H9 (cell line): ENCODE measurements around the gene UBE2Z. TPM values are rescaled to one million over a fixed set of nuclear protein-coding genes. Genes with fewer than 3 reads are reported as not detected.

Experiments used
- DNase-seq: peaks from one replicate; pipeline ENCODE4 v3.0.0-alpha.2; 2017
- H2AFZ ChIP-seq: one replicate; pipeline ENCODE4 v1.6.1; 2013; ENCODE audit warnings: mild to moderate bottlenecking, low read length, control low read depth, moderate library complexity
- H2AK5ac ChIP-seq: 2 replicates; pipeline ENCODE4 v1.6.1; 2013; ENCODE audit warnings: low read length, control low read depth, mixed read lengths; ENCODE audit not compliant: insufficient read length
- H2BK120ac ChIP-seq: one replicate; pipeline ENCODE4 v1.6.1; 2013; ENCODE audit warnings: low read depth, mild to moderate bottlenecking, low read length, control low read depth, inconsistent platforms; ENCODE audit not compliant: poor library complexity, severe bottlenecking
- H2BK12ac ChIP-seq: 2 replicates; pipeline ENCODE4 v1.6.1; 2013; ENCODE audit warnings: low read length, control low read depth, mixed read lengths, low read depth; ENCODE audit not compliant: insufficient read length
- H2BK15ac ChIP-seq: 2 replicates; pipeline ENCODE4 v1.6.1; 2013; ENCODE audit warnings: low read depth, low read length, control low read depth
- H2BK20ac ChIP-seq: one replicate; pipeline ENCODE4 v1.6.1; 2013; ENCODE audit warnings: low read depth, mild to moderate bottlenecking, low read length, control low read depth, inconsistent platforms; ENCODE audit not compliant: poor library complexity, severe bottlenecking
- H2BK5ac ChIP-seq: 2 replicates; pipeline ENCODE4 v1.6.1; 2013; ENCODE audit warnings: low read length, control low read depth, mixed read lengths; ENCODE audit not compliant: insufficient read length
- H3K14ac ChIP-seq: 2 replicates; pipeline ENCODE4 v1.6.1; 2013; ENCODE audit warnings: low read length, control low read depth; ENCODE audit not compliant: insufficient read depth
- H3K18ac ChIP-seq: 2 replicates; pipeline ENCODE4 v1.6.1; 2013; ENCODE audit warnings: low read depth, mild to moderate bottlenecking, mixed read lengths, low read length, control low read depth; ENCODE audit not compliant: insufficient read length
- H3K23ac ChIP-seq: 2 replicates; pipeline ENCODE4 v1.6.1; 2013; ENCODE audit warnings: low read length, control low read depth, mixed read lengths, low read depth; ENCODE audit not compliant: insufficient read length
- H3K23me2 ChIP-seq: 2 replicates; pipeline ENCODE4 v1.6.1; 2013; ENCODE audit warnings: low read depth, mild to moderate bottlenecking, mixed read lengths, low read length, control low read depth; ENCODE audit not compliant: insufficient read length, poor library complexity, severe bottlenecking
- H3K27ac ChIP-seq: 2 replicates; pipeline ENCODE4 v1.5.1; 2013; ENCODE audit warnings: low read length, control low read depth, mixed read lengths, low read depth; ENCODE audit not compliant: insufficient read length
- H3K27me3 ChIP-seq: 2 replicates; pipeline ENCODE4 v1.6.1; 2013; ENCODE audit warnings: low read length, control low read depth, inconsistent platforms; ENCODE audit not compliant: insufficient read depth
- H3K4ac ChIP-seq: 2 replicates; pipeline ENCODE4 v1.6.1; 2013; ENCODE audit warnings: low read depth, mild to moderate bottlenecking, control low read depth, inconsistent platforms, low read length, moderate library complexity
- H3K4me1 ChIP-seq: 2 replicates; pipeline ENCODE4 v1.6.1; 2013; ENCODE audit warnings: low read length, control low read depth, inconsistent platforms; ENCODE audit not compliant: insufficient read depth
- H3K4me2 ChIP-seq: 2 replicates; pipeline ENCODE4 v1.6.1; 2013; ENCODE audit warnings: low read length, control low read depth, mixed read lengths; ENCODE audit not compliant: insufficient read length, insufficient read depth
- H3K56ac ChIP-seq: 2 replicates; pipeline ENCODE4 v1.6.1; 2013; ENCODE audit warnings: low read depth, mild to moderate bottlenecking, mixed read lengths, low read length, control low read depth; ENCODE audit not compliant: insufficient read length
- H3K79me1 ChIP-seq: 2 replicates; pipeline ENCODE4 v1.6.1; 2013; ENCODE audit warnings: low read depth, mild to moderate bottlenecking, moderate library complexity, low read length, control low read depth, inconsistent platforms; ENCODE audit not compliant: insufficient read depth, poor library complexity, severe bottlenecking
- H3K79me2 ChIP-seq: 2 replicates; pipeline ENCODE4 v1.6.1; 2013; ENCODE audit warnings: low read length, control low read depth, inconsistent platforms; ENCODE audit not compliant: insufficient read depth
- H3K9ac ChIP-seq: 2 replicates; pipeline ENCODE4 v1.6.1; 2013; ENCODE audit warnings: low read length, control low read depth, mixed read lengths; ENCODE audit not compliant: insufficient read length; ENCODE audit errors: extremely low read depth
- H3K9me3 ChIP-seq: one replicate; pipeline ENCODE4 v1.6.1; 2013; ENCODE audit warnings: low read depth, low read length, inconsistent platforms; ENCODE audit not compliant: control insufficient read depth
- H3T11ph ChIP-seq: one replicate; pipeline ENCODE4 v1.6.1; 2013; ENCODE audit warnings: mild to moderate bottlenecking, low read length, control low read depth, inconsistent platforms
- H4K20me1 ChIP-seq: one replicate; pipeline ENCODE4 v1.6.1; 2013; ENCODE audit not compliant: control insufficient read depth, insufficient read length, insufficient read depth
- H4K5ac ChIP-seq: 2 replicates; pipeline ENCODE4 v1.6.1; 2013; ENCODE audit warnings: low read depth, mild to moderate bottlenecking, mixed read lengths, low read length, control low read depth; ENCODE audit not compliant: insufficient read length
- H4K8ac ChIP-seq: replicated peaks from 2 replicates; pipeline ENCODE4 v1.6.1; 2013; ENCODE audit warnings: low read length, control low read depth, mixed read lengths, low read depth; ENCODE audit not compliant: insufficient read length
- H4K91ac ChIP-seq: 2 replicates; pipeline ENCODE4 v1.6.1; 2013; ENCODE audit warnings: low read depth, mild to moderate bottlenecking, moderate library complexity, mixed read lengths, low read length, control low read depth; ENCODE audit not compliant: insufficient read length
- H3K27ac Mint-ChIP-seq, 3 experiments: 2 replicates in 2 of 3; 3 replicates in 1 of 3; pipeline ENCODE4 v1.8.0; 2020 to 2021; ENCODE audit warnings: mixed read lengths in 3 of 3, mild to moderate bottlenecking in 1 of 3, moderate library complexity in 1 of 3
- H3K27me3 Mint-ChIP-seq: 2 replicates; pipeline ENCODE4 v1.8.0; 2021; ENCODE audit warnings: low read depth, mild to moderate bottlenecking, moderate library complexity, mixed read lengths
- H3K36me3 Mint-ChIP-seq, 3 experiments: 2 replicates in 2 of 3; 3 replicates in 1 of 3; pipeline ENCODE4 v1.8.0; 2020 to 2021; ENCODE audit warnings: low read depth in 3 of 3, mixed read lengths in 3 of 3; ENCODE audit not compliant: insufficient read depth in 1 of 3
- H3K4me1 Mint-ChIP-seq, 2 experiments: 2 replicates each; pipeline ENCODE4 v1.8.0; 2020; ENCODE audit warnings: mixed read lengths in 2 of 2
- H3K4me3 Mint-ChIP-seq, 2 experiments: 2 replicates in 1 of 2; 3 replicates in 1 of 2; pipeline ENCODE4 v1.8.0; 2020 to 2021; ENCODE audit warnings: mild to moderate bottlenecking in 2 of 2, mixed read lengths in 2 of 2, moderate library complexity in 1 of 2
- H3K9me3 Mint-ChIP-seq, 2 experiments: 2 replicates in 1 of 2; 3 replicates in 1 of 2; pipeline ENCODE4 v1.8.0; 2020; ENCODE audit warnings: mild to moderate bottlenecking in 2 of 2, mixed read lengths in 2 of 2, moderate library complexity in 1 of 2
- WGBS: extraction: QIAGEN DNeasy Blood & Tissue Kit; methylation state at CpG from one replicate; pipeline ENCODE4 v1.1.7; 2013; ENCODE audit warnings: missing lambda C conversion rate, low lambda C conversion rate, mixed read lengths; ENCODE audit not compliant: insufficient read length; ENCODE audit errors: extremely low coverage; 5-methylcytosine and 5-hydroxymethylcytosine counted together
- total RNA-seq: library from RNA; stranded (reverse); gene quantifications from 2 replicates; pipeline ENCODE4 v1.2.1, GENCODE V29; 2021
- TF ChIP-seq, protein P1 (sequence below): fragments of 200-600 bp; sonication (generic); conservative IDR thresholded peaks from 3 replicates; pipeline ENCODE4 v1.8.0; 2021; ENCODE audit warnings: antibody characterized with exemption, mild to moderate bottlenecking

The UBE2Z gene
- total RNA-seq, 1 experiment from 2014 or later = 80.0 TPM

DNA sequence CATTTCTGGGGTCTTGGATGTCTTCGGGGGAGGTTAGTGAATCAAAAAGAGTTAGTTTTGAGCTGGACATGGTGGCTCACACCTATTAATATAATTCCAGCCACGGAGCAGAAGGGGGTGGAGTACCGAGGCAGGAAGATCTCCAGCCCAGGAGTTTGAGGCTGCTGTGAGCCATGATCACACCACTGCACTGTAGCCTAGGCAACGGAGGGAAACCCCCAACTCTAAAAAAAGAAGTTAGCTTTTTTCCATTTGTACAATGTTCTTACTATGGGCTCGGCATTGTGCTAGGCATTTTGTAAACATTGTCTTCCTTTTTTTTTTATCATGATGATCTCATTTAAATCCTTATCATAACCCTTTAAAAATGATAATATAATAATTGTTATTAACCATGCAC is 44.7 kb downstream of the UBE2Z start:
- H4K8ac ChIP-seq = no peak overlapping the region
- no peak overlapping the region for H3T11ph ChIP-seq
- TF ChIP-seq, protein P1, sequence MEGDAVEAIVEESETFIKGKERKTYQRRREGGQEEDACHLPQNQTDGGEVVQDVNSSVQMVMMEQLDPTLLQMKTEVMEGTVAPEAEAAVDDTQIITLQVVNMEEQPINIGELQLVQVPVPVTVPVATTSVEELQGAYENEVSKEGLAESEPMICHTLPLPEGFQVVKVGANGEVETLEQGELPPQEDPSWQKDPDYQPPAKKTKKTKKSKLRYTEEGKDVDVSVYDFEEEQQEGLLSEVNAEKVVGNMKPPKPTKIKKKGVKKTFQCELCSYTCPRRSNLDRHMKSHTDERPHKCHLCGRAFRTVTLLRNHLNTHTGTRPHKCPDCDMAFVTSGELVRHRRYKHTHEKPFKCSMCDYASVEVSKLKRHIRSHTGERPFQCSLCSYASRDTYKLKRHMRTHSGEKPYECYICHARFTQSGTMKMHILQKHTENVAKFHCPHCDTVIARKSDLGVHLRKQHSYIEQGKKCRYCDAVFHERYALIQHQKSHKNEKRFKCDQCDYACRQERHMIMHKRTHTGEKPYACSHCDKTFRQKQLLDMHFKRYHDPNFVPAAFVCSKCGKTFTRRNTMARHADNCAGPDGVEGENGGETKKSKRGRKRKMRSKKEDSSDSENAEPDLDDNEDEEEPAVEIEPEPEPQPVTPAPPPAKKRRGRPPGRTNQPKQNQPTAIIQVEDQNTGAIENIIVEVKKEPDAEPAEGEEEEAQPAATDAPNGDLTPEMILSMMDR = no peak
- H3K27me3 Mint-ChIP-seq = no peaks in the 10 kb centered on the region
- peaks cover 3% of the 10 kb centered on the region; the same call in 1 of the 2 replicates for H3K4me1 ChIP-seq
- H3K9me3 ChIP-seq = no peaks in the 10 kb centered on the region
- no peak overlapping the region for H3K27ac Mint-ChIP-seq
- H2BK5ac ChIP-seq = no peak overlapping the region
- no peak overlapping the region for H3K18ac ChIP-seq
- H2BK12ac ChIP-seq = no peak overlapping the region
- H3K14ac ChIP-seq = no peak overlapping the region
- no peaks in the 10 kb centered on the region for H4K20me1 ChIP-seq
- no peak for DNase-seq
- no peak overlapping the region for H2BK20ac ChIP-seq
- H3K27ac ChIP-seq = no peak overlapping the region
- no peak overlapping the region for H3K4me3 Mint-ChIP-seq
- H2BK15ac ChIP-seq = no peak overlapping the region
- no peaks in the 10 kb centered on the region for H3K9me3 Mint-ChIP-seq
- no peak overlapping the region for H4K91ac ChIP-seq
- no peak overlapping the region for H3K9ac ChIP-seq
- no peak overlapping the region for H3K4me2 ChIP-seq
- H2BK120ac ChIP-seq = no peak overlapping the region
- H3K23ac ChIP-seq = no peak overlapping the region
- H3K23me2 ChIP-seq = no peaks in the 10 kb centered on the region
- WGBS = no CpG with 5 or more reads among the region's 5 CpGs
- no peaks in the 10 kb centered on the region for H3K79me2 ChIP-seq
- H3K36me3 Mint-ChIP-seq = no peaks in the 10 kb centered on the region
- H3K4ac ChIP-seq = no peak overlapping the region
- H3K56ac ChIP-seq = no peak overlapping the region
- no peaks in the 10 kb centered on the region for H3K27me3 ChIP-seq
- H2AFZ ChIP-seq = no peak overlapping the region
- no peak overlapping the region for H4K5ac ChIP-seq
- H2AK5ac ChIP-seq = no peak overlapping the region
- H3K4me1 Mint-ChIP-seq = peaks cover 11 to 15% of the 10 kb centered on the region in 2 experiments
- no peaks in the 10 kb centered on the region for H3K79me1 ChIP-seq
